Measurements from ENCODE around the gene SPATA24.
A peak's percentile ranks its signal among the peaks of the same experiment; 100 is the strongest.
"Not testable (repeated sequence)": the region's sequence is repeated elsewhere in the genome, so short reads cannot be mapped to it uniquely, and the experiment has no call there.

SPATA24 gene

DNA sequence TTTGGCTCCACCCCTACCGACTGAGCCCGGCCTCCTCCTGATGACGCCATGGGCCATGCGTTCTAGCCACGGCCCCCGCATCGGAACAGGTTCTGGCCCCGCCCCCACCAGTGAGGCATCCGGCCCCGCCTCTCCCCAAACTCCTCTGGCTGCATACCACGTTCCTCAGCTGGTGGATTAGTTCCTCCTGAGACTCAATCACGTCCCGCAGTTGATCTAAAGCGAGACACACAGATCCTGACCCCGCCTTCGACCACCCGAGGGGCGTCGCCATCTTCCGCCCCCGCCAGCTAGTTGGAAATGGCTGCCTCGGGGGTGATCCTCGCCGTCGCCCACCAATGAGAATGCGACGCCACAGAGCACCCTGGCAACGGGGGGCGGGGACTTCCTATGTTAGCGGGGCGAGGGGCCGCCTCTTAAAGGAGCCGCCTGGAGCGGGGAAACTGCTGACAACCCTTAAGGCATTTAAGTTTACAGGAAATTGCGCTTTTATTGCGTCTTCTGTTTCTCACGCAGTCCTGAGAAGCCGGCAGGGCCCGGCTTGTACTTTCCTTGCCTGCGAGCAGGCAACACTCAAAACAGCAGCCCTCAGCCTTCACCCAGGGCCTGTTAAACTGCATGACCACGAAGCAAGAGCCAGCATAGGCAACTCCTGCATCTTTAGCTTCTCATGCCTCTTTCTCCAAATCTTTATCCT is at the start of gene SPATA24:
TSS of gene SPATA24 (minus strand) at position 303 of the 697 bp plus-strand sequence. CDS start at position 274, 29 bp downstream.
- DNase-seq: peak; percentile 98

- DNase-seq: no peak
These were observed 48.2 kb upstream of the SPATA24 start for GRCh38 chr5:139451878-139452660.

GRCh38 chr5:139451176-139451575 is 47.3 kb upstream of the SPATA24 start:
- DNase-seq: no peak

GRCh38 chr5:139446956-139447779 is 43.3 kb upstream of the SPATA24 start:
- no peak for DNase-seq

GRCh38 chr5:139445325-139446170 is 41.7 kb upstream of the SPATA24 start:
- no peak for DNase-seq

- peak; percentile 48 for DNase-seq
These were observed 40.1 kb upstream of the SPATA24 start for GRCh38 chr5:139443831-139444453.

DNA sequence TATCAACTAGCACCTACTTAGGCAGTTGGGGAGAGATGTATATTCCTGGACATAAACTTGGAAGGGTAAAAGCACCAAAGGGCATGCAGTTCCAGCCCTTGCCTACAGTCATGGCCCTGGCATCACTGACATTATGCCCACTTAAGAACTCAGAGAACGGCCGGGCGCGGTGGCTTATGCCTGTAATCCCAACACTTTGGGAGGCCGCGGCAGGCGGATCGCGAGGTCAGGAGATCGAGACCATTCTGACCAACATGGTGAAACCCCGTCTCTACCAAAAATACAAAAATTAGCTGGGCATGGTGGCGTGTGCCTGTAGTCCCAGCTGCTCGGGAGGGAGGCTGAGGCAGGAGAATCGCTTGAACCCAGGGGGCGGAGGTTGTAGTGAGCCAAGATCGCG is 36.5 kb upstream of the SPATA24 start:
- DNase-seq: not testable (repeated sequence)

GRCh38 chr5:139439013-139439903 is 35.4 kb upstream of the SPATA24 start, which contains the start of gene DNAJC18:
DNAJC18 (minus strand) TSS chr5:139439525; CDS start chr5:139439445, 80 bp downstream.
- DNase-seq: peak; percentile 91

- DNase-seq: no peak
These were observed 34.8 kb upstream of the SPATA24 start for GRCh38 chr5:139438707-139439012.

GRCh38 chr5:139435676-139436075 is 31.8 kb upstream of the SPATA24 start:
- no peak for DNase-seq

- no peak for DNase-seq
These were observed 27.8 kb upstream of the SPATA24 start for GRCh38 chr5:139431706-139432105.

GRCh38 chr5:139430015-139430414 is 26.1 kb upstream of the SPATA24 start:
- DNase-seq: no peak

- DNase-seq: no peak
These were observed 22.5 kb upstream of the SPATA24 start for GRCh38 chr5:139426203-139426885.

DNA sequence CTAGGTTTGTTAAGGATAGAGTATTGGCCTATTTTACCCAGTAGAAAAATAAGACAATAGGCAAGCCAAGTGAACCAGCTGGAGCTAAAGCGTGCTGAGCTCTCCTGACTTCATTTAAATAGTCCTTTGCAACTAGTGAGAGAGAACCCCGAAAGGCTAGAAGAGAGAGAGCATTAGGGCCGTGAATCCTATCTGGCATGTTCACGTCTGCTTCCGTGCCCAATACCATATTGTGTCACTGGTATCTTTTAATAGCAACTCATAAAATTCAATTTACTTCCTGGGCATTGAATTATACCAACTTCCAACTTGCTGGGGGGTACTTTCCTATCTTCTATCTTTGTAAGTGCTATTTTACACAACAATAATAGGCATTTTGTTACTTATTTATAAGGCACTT is 21.6 kb upstream of the SPATA24 start:
- no peak for DNase-seq

DNA sequence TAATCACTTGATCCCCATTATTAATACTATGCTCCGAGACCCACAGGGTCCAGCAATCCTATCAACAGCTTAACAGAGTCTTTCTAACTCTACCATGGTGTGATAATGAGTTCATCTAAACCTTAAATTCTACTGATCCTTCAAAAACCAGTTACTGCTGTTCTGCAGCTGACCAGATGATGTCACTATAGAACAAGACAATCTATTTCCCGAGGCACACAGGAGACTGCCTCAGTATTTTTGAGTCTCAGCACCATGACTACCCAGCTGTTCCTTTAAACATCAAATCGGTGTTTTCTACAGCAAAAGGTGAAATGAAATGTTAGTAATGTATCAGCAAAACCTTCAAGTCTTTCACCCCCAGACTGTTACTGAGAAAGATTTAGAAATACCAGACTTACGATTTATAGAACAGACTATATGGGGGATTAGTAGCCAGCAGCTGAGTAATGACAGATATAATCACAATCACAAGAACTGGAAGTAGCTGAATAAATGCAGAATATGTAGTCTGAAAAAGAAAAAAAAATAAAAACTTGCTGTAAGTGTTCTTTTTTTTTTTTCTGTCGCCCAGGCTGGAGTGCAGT is 18.5 kb upstream of the SPATA24 start:
- DNase-seq: peak; percentile 88

DNA sequence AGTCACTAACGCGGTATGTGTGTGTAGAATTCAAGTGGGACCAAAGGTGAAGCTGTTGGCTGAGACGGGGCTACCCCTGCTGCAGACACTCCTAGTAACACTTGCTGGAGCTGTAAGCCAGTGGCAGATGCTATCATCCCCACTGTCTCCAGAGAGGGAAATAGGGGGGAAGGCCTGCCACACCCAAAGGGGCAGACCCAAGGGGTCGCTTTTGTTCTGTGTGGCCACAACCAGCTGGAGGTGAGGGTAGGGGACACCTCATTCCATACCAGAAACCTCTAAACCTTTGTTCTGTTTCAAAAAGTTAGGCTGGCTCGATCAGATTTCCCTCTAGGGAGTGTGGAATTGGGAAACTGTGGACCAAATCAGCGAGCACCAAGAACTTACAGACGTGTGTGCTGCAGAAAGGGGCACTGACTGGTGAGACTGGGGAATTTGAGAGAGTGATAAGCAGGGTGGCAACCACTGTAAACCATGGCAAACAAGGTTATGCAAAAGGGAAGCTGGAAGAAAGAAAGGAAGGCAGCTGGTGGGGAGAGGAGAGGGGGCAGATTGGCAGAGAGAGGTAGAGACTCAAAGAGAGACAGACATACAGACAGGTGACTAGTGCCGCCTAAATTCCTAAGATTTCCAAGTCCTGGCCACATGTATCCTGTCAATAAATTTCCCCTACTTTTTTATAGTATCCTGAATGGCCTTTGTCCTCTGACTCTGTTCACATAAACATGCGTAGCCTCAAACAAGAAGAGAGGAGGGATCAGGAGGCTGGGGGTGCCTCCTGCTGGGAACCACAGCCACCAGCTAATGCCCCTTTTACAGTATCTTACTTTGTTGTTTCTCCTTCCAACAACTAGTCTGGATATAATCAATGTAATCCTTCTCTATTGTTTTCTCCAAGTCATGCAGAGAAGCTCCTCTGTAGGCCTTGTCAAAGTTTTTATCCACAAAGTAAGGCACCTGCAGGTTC is 15.6 kb upstream of the SPATA24 start:
- no peak for DNase-seq

DNA sequence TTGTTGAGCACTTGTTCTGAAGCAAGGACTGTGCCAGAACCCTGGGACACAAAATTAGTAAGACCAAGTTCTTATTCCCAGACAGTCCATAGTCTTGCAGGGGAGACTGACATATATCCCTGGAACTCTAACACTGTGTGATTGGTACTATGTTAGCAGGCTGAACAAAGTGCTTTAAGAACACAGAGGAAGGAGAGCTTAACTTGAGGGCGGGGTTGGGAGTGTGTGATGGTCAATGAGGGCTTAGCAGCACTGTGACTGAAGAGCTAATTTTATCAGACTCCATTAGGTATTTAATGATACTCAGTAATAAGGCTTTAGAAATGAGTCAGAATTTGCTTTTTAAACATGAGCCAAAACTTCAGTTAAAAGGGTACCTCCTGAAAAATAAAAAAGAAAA is 14.9 kb upstream of the SPATA24 start:
- DNase-seq: no peak

- no peak for DNase-seq
These were observed 13.3 kb upstream of the SPATA24 start for GRCh38 chr5:139417214-139417613.

DNA sequence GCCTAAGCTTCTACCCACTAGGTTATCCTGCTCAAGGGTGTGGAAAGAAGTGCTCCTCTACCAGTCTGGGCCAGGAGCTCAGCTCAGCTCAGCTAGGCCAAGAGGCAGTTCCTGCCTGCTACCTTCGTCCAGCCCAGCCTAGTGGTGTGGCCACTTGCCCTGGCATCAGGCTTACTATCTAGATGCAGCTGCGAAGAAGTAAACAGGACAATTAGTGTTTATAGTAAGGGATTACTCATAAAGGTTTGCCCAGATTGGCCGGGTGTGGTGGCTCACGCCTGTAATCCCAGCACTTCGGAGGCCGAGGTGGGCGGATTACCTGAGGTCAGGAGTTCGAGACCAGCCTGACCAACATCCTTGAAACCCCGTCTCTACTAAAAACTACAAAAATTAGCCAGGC is 12.8 kb upstream of the SPATA24 start:
- DNase-seq: no peak
